GM13977 (cell line): ENCODE measurements around the gene DLG2.

Experiments used
- DNase-seq: peaks from one replicate; pipeline ENCODE4 v3.0.0; 2012; ENCODE audit warnings: low spot score
- in situ Hi-C: fragments of 300-500 bp; cut with MboI; formaldehyde crosslinking; loops from one replicate; pipeline ENCODE4 v1.12.0; 2022; ENCODE audit warnings: low sequenced_read_pairs, low pct_unique_long_range_greater_than_20kb, mixed read lengths, inconsistent platforms; ENCODE audit not compliant: unreplicated experiment
- TF ChIP-seq, protein P1 (sequence below): IDR thresholded peaks from 2 replicates; pipeline ENCODE4 v1.5.1; 2012; ENCODE audit warnings: mild to moderate bottlenecking, control low read depth; ENCODE audit not compliant: insufficient read depth; ENCODE audit errors: extremely low read depth, missing control alignments

DLG2 gene

DNA sequence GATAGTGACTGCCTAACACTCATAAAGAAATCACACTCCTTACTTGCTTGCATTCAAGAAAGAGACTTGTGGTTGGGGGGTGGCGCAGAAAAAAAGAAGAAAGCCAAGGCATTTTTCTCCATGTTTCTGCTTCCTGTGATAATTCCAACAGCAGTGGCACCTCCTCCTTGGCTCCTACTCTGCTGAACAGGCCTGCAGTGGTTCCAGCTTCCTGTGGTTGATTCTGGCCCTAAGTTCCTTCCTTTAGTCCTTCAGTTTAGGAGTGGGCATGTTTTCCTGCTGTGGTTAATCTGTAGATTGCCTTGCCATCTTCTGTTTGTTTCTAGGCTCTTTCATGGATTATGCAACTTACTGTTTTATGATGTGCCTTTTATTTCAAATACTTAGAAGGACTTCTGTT is 940.4 kb downstream of the DLG2 start:
- DNase-seq, result no peak
- in situ Hi-C loops, result no loop called here
- TF ChIP-seq, protein P1, sequence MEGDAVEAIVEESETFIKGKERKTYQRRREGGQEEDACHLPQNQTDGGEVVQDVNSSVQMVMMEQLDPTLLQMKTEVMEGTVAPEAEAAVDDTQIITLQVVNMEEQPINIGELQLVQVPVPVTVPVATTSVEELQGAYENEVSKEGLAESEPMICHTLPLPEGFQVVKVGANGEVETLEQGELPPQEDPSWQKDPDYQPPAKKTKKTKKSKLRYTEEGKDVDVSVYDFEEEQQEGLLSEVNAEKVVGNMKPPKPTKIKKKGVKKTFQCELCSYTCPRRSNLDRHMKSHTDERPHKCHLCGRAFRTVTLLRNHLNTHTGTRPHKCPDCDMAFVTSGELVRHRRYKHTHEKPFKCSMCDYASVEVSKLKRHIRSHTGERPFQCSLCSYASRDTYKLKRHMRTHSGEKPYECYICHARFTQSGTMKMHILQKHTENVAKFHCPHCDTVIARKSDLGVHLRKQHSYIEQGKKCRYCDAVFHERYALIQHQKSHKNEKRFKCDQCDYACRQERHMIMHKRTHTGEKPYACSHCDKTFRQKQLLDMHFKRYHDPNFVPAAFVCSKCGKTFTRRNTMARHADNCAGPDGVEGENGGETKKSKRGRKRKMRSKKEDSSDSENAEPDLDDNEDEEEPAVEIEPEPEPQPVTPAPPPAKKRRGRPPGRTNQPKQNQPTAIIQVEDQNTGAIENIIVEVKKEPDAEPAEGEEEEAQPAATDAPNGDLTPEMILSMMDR, result no peak

DNA sequence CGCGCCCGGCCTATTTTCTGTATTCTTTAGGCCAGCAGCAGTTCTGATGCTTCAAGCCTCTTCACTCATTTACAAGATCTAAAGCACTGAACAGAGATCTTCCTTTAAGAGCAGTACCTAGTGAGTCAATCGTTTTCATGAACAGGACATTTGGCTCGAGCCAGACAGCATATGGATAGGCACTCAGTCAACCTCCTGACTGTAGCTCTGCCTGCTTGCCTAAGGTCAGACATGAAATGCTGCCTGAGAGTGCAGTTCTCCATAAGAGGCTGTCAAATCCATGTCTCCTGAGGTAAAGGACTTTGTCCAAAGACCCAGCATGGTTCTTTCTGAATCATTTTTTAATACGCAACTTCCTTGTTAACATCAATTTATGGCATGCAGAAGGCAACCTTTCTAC is 941.2 kb downstream of the DLG2 start:
- TF ChIP-seq, protein P1, result no peak
- in situ Hi-C loops, result no loop called here
- no peak for DNase-seq

DNA sequence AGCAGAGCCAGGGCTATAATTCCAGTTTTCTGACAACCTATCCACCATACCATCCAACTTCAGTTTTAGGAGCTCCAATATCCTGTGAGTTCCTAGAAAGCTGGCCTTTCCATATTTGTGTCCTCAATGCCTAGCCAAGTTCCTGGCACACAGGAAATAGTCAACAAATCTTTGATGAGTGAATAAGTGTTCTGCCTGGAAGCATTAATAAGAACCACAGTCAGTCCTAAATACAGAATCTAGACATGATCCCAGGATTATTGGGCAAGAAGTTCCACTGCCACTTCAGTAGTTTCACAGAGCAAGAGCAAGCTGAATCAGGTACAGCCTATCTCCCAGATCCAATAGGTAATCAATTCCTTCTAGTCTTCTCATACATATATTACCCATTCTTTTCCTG is 942.0 kb downstream of the DLG2 start:
- no peak for DNase-seq
- TF ChIP-seq, protein P1, result no peak
- in situ Hi-C loops, result no loop called here

DNA sequence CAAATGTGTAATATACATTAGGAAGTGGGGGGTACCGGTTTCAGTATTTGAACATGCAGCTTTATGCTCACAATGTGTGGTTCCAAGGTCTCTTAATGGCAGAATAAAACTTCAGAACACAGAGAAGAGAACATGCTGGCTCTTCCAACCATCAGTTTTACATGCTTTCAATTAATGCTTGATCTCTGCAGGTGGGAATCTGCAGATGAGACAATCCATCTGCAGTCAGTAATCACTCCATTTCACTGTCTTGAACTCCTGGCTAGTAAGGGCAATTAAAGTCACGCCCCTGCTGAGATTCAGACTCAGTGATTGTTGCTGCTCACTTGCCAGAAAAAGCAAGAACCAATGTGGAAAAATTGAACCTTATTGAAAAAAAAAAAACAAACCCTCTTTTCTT is 945.7 kb downstream of the DLG2 start:
- in situ Hi-C loops, result no loop called here
- no peak for DNase-seq
- TF ChIP-seq, protein P1, result no peak

DNA sequence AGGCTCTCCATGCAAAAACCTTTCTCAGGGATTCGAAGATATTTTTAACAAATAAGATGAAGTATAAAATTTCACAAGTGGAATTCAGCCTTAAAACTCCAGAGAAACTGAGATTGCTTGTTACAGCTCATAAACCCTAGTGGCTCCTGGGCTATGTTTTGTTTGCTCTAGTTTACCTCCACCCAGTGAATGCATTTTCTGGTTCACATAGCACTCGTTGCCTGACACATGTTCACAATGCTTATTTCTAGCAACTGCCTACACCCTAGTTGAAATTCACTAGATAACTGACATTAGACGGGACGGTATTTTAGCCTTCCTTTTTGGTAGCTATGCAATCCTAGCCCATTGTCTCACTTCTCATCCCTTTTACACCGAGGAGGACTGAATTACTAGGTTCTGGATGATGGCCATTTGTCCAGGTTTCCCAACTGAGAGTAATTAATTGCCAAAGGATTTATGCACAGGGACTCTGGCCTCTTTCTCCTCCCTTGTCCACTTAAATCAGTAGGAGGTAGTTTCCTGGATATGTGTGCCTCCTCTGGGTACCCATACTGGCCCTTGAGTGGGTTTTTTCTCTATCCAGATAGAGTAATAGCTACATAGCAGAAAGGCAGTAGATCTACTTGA is 951.6 kb downstream of the DLG2 start:
- DNase-seq, result no peak
- TF ChIP-seq, protein P1, result no peak
- in situ Hi-C loops, result no loop called here

DNA sequence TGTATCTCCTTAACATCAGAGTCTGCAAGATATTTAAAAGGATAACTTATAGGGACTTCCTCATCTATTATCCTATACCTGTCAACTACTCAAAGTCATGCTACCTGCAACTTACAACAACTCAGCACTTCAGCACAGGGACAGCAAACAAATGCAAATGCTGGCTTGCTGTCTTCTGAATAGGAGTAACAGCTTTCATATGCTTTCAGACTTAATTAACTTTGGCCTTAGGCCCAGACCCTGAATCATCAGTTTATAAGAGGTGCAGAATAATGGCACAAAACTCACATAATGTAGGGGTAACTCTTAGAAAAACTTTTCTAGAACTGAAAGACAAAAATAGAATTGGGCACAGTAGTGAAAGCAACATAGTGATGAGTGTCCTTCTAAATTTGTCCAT is 953.4 kb downstream of the DLG2 start:
- TF ChIP-seq, protein P1, result no peak
- no peak for DNase-seq
- in situ Hi-C loops, result no loop called here
